NCI-H345 (cell line): Measurements from ENCODE around the gene DISC1.
"Not testable (repeated sequence)": the region's sequence is repeated elsewhere in the genome, so short reads cannot be mapped to it uniquely, and the experiment has no call there.

Experiments
- DNase-seq: peaks from one replicate; lab custom pipeline; 2025; lab: John Stamatoyannopoulos, UW

The DISC1 gene

DNA sequence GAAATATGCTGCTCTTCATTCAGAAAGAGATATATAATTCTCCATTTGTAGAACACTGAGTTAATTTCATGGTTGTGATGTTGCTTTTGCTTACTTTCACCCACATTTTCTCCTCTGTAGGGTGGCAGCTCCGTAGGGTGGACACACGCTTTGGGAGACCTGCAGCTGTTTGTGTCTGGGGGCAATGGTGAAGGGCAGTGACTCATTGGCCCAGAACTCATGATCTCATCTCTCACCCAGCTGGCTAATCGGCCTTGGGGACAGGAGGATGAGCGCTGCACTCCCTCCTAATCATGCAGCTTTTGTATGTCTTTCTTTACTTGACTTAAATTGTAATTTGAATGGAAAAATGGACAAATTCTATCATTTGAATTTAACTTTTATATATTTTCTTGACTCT is 9.6 kb downstream of the DISC1 start:
- DNase-seq = no peak

DNA sequence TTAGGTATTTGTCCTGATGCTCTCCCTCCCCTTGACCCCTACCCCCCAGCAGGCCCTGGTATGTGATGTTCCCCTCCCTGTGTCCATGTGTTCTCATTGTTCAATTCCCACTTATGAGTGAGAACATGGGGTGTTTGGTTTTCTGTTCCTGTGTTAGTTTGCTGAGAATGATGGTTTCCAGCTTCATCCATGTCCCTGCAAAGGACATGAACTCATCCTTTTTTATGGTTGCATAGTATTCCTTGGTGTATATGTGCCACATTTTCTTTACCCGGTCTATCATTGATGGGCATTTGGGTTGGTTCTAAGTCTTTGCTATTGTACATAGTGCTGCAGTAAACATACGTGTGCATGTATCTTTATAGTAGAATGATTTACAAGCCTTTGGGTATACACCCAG is 10.3 kb downstream of the DISC1 start:
- DNase-seq = not testable (repeated sequence)

DNA sequence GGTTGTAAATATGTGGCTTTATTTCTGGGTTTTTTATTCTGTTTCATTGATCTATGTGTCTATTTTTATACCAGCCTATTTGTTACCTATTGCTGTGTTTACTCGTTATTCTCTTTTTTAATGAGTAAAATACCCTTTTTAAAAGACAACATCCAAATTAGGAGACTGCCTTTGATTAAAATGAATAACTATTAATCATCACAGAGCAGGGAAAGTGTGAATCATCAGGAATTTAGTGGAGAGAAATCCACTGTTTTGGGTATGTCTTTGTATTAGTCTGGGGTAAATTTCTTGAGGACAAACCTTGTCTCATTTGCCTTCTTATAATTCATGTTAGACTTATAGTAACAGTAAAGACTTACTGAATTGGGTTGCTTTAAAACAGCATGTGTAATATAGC is 12.1 kb downstream of the DISC1 start:
- DNase-seq = no peak

DNA sequence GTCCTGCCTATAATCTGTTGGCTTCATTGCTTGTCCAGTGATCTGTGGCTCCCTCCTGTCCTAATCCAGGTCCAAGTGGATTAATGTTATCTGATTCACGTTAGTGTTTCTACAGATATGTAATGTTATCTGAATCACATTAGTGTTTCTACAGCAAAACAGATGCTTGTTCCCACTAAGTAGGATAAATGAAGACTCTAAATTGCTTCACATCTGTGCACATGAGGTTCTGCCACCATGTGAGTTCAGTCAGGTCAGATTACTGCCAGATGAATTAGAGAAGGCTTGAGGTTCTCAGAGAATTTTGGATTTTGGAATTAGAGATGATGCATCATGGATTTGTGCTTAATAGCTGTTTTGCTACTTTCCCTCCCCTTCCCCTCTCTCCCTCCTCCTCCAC is 13.2 kb downstream of the DISC1 start:
- DNase-seq = no peak

DNA sequence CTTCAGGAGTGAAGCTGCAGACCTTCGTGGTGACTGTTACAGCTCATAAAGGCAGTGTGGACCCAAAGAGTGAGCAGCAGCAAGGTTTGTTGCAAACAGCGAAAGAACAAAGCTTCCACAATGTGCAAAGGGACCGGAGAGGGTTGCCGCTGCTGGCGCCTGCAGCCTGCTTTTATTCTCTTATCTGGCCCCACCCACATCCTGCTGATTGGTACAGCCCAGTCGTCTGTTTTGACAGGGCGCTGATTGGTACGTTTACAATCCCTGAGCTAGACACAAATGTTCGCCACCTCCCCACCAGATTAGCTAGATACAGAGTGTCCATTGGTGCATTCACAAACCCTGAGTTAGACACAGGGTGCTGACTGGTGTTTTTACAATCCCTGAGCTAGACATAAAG is 14.9 kb downstream of the DISC1 start:
- DNase-seq = not testable (repeated sequence)

DNA sequence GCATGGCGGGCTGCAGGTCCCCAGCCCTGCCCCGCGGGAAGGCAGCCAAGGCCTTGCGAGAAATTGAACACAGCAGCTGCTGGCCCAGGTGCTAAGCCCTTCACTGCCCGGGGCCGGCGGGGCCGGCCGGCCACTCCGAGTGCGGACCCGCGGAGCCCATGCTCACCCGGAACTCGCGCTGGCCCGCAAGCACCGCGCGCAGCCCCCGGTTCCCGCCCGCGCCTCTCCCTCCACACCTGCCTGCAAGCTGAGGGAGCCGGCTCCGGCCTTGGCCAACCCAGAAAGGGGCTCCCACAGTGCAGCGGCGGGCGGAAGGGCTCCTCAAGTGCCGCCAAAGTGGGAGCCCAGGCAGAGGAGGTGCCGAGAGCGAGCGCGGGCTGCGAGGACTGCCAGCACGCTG is 15.5 kb downstream of the DISC1 start:
- not testable (repeated sequence) for DNase-seq

DNA sequence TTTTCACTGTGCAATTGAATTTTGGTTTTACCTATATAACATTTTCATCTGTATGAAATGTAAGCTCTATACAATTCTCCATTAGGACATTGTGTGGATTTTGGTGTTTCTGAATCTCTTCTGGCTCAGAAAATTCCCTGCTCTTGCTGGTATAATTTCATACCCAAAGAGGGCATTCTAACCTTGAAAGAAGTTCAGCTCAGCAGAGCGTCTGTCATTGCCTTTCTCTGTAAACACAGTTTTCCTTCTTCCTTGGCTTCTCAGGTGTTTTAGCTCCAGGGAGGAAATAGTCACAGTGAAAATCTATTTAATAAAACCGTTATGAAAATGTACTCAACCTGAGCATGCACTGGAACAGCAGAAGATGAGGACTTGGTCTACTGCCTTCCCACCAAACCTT is 16.0 kb downstream of the DISC1 start:
- no peak for DNase-seq

DNA sequence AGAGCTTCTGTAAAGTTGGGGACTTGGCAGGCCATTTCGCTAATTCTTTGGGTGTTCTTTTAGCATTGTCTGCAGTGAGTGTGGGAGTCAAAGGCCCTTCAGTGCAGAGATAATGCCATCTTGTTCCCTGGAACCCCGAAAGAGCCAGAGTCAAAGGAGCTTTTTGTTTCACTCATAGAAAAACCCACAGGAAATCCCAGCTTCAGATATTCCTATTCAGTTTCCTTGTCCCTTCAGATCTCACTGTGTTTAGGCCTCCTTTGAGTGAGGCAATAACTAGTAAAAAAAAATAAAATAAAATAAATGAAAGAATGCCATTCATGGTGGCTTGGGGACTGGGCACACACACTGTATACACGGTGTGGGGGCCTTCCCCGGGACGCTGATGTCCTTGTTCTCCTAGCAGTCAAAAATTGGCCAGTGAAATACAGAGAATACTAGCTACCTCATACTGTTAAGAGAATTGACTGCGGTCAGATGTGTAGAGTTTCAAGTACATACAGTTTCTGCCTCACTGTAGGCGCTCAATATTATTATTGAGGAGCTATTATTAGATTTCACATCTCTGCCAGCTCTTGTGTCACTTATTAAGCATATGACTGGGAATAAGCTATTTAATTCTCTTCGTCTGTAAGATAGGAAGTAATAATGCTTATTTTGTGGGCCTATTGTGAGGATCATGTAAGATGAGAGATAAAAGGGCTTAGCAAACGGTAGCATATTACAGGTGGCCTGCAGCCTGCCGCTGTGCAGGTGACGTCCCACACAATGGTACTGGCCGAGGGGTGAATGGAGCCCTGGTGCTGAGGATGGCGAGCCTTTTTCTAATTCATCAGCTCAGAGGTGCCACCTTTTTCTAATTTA is 16.7 kb downstream of the DISC1 start:
- DNase-seq = peak; percentile 45

DNA sequence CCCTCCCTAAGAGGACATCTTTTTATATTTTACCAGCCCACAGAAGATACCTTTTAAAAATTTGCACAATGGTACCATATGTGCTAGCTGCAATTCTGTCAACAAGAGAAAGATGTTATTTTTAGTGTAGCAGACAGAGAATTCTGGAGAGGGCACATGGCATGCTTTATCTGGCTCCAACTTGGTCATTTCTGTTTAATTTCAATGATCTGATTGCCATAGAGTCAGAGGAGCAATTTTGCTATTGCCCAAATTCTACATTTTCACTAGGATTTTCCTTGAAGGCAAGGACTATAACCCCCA is 17.3 kb downstream of the DISC1 start:
- no peak for DNase-seq

DNA sequence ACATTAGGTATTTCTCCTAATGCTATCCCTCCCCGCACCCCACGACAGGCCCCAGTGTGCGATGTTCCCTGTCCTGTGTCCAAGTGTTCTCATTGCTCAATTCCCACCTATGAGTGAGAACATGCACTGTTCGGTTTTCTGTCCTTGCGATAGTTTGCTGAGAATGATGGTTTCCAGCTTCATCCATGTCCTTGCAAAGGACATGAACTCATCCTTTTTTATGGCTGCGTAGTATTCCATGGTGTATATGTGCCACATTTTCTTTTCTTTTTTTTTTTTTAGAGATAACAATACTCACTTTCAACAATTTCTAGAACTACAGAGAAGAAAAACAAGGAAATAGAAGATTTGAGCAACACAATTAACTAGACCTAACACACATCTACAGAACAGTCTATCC is 19.0 kb downstream of the DISC1 start:
- not testable (repeated sequence) for DNase-seq

DNA sequence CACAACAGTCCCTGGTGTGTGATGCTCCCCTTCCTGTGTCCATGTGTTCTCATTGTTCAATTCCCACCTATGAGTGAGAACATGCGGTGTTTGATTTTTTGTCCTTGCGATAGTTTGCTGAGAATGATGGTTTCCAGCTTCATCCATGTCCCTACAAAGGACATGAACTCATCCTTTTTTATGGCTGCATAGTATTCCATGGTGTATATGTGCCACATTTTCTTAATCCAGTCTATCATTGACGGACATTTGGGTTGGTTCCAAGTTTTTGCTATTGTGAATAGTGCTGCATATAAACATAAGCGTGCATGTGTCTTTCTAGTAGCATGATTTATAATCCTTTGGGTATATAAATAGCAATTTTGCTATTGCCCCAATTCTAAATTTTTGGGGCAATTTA is 19.6 kb downstream of the DISC1 start:
- DNase-seq = not testable (repeated sequence)

DNA sequence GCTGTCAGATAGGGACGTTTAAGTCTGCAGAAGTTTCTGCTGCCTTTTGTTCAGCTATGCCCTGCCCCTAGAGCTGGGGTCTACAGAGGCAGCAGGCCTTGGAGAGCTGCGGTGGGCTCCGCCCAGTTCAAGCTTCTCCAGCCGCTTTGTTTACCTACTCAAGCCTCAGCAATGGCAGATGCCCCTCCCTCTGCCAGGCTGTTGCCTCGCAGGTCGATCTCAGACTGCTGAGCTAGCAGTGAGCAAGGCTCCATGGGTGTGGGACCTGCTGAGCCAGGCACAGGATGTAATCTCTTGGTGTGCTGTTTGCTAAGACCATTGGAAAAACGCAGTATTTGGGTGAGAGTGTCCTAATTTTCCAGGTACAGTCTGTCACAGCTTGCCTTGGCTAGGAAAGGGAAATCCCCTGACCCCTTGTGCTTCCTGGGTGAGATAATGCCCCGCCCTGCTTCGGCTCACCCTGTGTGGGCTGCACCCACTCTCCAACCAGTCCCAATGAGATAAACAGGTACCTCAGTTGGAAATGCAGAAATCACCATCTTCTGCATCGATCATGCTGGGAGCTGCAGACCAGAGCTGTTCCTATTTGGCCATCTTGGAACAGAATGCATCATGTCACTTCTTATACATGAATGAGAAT is 25.2 kb downstream of the DISC1 start:
- DNase-seq = peak; percentile 75

DNA sequence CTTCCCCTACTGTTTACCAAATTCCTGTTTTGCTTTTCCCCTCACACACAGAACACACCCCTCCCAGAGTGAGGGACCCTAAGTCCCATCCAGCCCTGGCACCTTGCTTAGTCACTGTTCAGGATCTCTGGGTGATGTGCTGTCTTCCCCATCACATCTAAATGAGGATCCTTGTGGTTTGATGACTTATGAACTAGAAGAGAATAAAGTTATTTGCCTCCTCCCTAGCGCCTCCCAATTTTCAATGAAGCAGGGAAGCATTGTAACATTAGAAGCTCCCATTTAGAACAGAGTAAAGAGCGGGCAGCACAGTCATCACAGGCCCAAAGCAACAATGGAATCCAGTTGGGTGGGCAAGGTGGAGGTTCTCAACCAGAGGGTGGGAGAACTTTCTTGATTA is 27.0 kb downstream of the DISC1 start:
- no peak for DNase-seq

DNA sequence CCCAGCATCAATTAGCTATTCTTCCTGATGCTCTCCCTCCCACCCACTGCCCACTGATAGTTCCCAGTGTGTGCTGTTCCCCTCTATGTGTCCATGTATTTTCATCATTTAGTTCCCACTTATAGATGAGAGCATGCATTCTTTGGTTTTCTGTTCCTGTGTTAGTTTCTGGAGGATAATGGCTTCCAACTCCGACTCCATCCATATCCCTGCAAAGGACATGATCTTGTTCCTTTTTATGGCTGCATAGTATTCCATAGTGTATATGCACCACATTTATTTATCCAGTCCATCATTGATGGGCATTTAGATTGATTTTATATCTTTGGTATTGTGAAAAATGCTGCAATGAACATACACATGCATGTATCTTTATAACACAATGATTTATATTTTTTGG is 30.2 kb downstream of the DISC1 start:
- no peak for DNase-seq

DNA sequence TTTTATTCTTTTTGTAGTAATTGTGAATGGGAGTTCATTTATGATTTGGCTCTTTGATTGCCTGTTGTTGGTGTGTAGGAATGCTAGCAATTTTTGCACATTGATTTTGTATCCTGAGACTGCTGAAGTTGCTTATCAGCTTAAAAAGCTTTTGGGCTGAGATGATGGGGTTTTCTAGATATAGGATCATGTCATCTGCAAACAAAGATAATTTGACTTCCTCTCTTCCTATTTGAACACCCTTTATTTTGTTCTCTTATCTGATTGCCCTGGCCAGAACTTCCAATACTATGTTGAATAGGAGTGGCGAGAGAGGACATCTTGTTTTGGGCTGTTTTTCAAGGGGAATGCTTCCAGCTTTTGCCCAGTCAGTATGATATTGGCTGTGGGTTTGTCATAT is 31.6 kb downstream of the DISC1 start:
- DNase-seq = not testable (repeated sequence)

DNA sequence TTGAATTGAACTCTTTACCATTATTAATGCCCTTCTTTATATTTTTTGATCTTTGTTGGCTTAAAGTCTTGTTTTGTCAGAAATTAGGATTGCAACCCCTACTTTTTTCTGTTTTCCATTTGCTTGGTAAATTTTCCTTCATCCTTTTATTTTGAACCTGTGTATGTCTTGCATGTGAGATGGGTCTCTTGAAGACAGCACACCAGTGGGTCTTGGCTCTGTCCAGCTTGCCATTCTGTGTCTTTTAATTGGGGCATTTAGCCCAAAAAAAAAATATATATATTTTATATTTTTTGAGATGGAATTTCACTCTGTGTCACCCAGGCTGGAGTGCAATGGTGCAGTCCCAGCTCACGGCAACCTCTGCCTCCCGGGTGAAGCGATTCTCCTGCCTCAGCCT is 33.6 kb downstream of the DISC1 start:
- DNase-seq = no peak

DNA sequence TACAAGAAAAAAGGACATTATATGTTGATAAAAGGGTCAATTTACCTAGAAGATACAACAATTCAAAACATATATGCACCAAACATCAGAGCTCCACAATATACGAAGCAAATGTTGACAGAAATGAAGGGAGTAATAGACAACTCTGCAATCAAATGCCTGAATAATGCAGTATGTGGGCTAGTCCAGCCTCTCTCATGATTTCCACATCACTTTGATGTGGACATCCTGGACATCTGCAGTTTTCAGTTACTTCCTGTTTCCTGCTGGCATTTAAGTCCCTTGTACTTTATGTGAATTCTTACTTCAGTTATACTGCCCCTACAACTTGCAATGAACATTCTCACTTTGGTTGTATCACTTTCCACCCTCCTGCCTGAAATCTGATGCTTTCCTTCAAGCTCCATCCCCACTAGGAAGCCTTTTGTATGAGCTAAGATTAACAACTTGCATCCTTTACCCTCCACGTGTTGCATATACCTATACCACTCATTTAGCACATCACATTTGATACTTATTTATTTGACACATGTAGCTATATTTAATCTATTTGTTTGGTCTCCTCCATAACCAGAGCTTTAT is 36.7 kb downstream of the DISC1 start:
- no peak for DNase-seq

DNA sequence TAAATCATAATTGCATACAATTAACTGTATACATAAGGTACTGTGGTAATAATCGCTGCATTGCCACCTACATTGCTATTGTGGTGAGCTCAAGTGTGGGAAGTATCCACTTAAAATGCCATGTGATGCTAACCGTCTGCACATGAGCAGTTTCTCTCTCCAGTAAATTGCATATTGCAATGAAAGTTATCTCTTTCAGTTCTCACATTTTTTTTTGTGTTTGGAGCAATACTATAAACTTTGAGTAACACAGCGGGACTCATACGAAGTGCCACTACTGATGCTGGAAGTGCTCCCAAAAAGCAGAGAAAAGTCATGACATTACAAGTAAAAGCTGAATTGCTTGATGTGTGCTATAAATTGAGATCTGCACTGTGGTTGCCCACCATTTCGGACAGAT is 38.5 kb downstream of the DISC1 start:
- no peak for DNase-seq

DNA sequence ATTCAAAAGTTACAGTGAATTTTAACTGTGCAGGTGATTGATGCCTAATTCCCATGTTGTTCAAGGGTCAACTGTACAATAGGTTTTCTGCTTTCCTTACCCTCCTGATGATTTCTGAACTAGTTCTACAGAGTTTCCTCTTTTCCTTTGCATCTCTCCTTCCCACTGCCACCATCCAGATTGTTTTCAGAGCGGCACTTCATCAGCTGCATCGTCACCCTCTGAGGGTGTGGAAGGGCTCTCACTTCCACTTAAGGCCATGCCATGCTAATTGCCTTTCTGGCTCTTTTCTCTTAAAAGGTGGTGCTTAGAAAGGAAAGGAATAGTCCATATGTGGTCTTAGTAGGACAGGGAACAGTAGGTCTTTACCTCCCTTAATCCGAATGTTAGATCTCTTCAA is 39.1 kb downstream of the DISC1 start:
- DNase-seq = no peak

DNA sequence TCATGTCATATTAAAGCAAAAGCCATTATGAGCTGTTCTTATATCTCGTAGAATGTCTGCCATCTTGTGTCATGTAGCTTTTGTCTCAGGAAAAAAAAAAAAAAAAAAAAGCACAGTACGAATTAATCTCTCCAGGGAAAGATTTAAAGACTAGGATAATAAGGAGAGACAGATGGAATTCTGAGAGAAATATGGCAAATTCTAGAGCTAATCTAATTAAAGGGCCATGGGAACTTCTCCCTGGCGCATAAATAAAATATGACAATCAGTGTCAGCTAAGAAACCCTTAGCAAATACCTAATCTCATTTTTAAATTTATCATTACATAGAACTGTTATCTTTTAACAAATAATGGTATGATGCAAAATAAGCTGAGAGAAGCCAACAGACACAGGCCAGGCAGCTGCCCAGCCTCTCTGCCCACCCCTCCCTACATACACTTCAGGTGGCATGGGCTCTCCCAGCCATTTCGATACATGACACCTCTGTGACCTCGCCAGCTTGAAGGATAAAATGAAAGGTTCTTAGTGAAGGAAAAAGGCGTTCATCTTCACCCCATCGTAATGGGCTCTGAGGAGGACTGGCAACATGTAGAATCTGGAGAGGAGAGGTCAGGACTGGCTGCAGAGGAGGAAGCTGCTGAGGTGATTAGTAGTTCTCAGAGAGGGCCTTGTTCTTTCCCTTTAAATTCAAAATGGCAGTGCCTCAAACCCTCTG is 39.8 kb downstream of the DISC1 start:
- DNase-seq = no peak

DNA sequence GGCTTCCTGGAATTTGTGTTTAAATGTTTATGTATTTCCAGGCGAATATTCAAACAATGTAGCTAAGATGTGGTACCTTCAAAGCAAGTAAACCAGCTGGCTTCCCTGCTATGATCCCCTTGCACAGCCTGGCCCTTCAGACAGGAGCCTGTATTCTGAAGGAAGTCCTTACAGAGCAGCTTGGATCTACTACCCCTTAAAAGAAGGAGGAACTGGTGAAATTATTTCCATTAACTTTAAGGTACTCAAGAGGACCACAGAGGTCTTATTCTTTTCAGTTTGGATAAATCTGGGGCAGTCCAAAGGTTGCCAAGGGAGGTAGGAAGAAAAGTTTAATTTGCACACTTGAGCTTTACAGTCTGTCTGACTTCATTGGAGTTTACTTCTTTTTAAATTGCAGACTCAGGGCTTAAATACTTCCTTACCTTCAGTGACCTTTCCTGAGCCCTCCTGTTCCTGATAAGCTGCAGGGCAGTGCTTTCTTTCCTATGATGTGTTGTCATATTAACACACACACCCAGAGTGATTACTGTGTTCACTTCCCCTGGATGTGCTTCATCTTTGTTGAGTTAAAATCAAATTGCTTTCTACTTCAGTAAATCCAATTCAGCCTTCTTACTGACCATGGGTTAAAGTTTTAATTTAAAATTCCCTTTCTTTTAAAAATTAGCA is 40.5 kb downstream of the DISC1 start:
- DNase-seq = no peak

DNA sequence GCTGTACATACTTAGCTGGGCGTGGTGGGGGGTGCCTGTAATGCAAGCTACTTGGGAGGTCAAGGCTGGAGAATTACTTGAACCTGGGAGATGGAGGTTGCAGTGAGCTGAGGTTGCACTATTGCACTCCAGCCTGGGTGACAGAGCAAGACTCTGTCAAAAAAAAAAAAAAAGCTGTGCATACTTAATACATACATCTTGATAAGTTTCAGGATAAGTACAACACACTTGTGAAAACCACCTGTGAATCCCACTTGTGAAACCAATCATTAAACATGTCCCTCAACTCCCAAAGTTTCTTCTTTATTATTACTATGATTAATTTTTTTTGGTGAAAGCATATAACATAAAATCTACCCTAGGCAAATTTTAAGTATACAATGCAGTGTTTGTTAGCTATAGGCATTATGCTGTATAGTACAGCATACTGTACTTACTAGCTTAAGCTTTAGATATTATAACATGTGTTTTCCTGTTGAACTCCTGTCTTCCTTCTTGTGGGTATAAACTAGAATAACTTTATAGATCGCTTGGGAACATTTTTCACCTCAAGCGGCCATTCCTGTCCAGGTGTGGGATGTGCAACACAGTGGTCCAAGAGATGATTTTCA is 41.4 kb downstream of the DISC1 start:
- DNase-seq = no peak
